Vagina (tissue), 2 donors: ENCODE measurements around the gene CTSS.

Source experiments
- POLR2A ChIP-seq, 2 donors: fragments of 450-650 bp; IDR thresholded peaks; one replicate each; pipeline ENCODE4 v1.6.1; 2017; ENCODE audit warnings: antibody characterized with exemption in 2 of 2, mild to moderate bottlenecking in 2 of 2, moderate library complexity in 2 of 2
- TF ChIP-seq, protein P1 (sequence below), 3 experiments: fragments of 450-650 bp in 2 of 3; fragments of 200-600 bp in 1 of 3; sonication (generic) in 1 of 3; IDR thresholded peaks; one replicate each; pipeline ENCODE4 v1.5.1; 2017 to 2019; ENCODE audit warnings: antibody characterized with exemption in 3 of 3, mild to moderate bottlenecking in 2 of 3, moderate library complexity in 2 of 3

DNA sequence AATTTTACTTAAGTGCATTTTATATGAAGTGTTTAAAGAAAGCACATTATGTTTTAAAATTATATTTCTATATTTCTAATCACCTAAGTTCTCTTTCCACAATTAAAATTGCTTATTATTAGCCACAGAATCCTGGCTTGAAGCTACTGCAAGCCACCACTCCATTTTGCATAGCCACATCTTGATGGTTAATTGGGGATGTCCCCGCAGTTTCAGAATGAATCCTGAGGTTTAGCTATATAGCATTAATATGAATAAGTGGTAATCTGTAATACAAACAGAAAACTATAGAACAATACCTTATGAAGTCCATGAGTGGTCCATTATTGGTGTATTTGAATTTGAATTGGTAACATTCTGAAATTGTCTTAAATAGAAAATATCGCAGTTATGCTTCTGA is 57.0 kb downstream of the CTSS start:
- no peak for TF ChIP-seq POLR2A (IDR thresholded peaks at IDR 0.05)
- TF ChIP-seq, protein P1, sequence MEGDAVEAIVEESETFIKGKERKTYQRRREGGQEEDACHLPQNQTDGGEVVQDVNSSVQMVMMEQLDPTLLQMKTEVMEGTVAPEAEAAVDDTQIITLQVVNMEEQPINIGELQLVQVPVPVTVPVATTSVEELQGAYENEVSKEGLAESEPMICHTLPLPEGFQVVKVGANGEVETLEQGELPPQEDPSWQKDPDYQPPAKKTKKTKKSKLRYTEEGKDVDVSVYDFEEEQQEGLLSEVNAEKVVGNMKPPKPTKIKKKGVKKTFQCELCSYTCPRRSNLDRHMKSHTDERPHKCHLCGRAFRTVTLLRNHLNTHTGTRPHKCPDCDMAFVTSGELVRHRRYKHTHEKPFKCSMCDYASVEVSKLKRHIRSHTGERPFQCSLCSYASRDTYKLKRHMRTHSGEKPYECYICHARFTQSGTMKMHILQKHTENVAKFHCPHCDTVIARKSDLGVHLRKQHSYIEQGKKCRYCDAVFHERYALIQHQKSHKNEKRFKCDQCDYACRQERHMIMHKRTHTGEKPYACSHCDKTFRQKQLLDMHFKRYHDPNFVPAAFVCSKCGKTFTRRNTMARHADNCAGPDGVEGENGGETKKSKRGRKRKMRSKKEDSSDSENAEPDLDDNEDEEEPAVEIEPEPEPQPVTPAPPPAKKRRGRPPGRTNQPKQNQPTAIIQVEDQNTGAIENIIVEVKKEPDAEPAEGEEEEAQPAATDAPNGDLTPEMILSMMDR (IDR thresholded peaks at IDR 0.05): no peak
